ENCODE data around the gene OSBPL3.

DNA sequence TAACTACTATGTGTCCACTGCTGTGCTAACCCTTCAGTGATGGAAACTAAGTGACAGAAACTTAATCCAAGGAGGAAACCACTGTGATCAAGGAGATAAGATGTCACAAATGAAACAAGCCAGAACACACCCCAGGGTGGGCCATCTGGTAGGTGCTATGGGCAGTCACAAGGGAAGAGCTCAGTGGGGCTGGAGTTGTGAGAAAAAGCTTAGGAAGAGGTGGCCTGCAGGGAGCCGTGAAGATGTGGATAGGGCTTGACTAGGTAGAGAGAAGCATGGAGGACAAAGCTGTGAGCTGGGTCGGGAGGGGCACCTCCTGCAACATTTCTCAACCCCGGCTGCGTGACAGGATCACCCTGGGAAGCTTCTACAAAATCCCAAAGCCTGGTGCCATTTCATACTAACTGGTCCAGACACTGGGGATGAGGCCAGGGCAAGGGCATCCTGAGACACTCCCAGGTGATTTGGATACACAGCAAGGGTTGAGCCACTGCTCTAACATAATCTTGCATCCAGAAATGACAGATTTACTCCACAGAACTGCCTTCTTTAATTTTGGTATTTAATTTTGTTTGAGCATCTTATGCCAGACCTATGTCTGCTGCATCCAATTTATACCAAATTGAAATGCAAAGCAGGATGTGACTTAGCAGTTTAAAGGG, 69.3 kb downstream of the OSBPL3 start:
- TF ChIP-seq, protein P1, sequence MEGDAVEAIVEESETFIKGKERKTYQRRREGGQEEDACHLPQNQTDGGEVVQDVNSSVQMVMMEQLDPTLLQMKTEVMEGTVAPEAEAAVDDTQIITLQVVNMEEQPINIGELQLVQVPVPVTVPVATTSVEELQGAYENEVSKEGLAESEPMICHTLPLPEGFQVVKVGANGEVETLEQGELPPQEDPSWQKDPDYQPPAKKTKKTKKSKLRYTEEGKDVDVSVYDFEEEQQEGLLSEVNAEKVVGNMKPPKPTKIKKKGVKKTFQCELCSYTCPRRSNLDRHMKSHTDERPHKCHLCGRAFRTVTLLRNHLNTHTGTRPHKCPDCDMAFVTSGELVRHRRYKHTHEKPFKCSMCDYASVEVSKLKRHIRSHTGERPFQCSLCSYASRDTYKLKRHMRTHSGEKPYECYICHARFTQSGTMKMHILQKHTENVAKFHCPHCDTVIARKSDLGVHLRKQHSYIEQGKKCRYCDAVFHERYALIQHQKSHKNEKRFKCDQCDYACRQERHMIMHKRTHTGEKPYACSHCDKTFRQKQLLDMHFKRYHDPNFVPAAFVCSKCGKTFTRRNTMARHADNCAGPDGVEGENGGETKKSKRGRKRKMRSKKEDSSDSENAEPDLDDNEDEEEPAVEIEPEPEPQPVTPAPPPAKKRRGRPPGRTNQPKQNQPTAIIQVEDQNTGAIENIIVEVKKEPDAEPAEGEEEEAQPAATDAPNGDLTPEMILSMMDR (optimal IDR thresholded peaks at IDR 0.05 in 1 of 3, IDR thresholded peaks at IDR 0.05 in 1 of 3, conservative IDR thresholded peaks at IDR 0.05 in 1 of 3; ENCODE audit: extremely low read depth in 1 of 3, insufficient read depth in 2 of 3, low read length in 3 of 3), result no peak
- no peak for TF ChIP-seq EZH2 (IDR thresholded peaks at IDR 0.05; ENCODE audit: low read length)
